Airway epithelial cell (primary cell): ENCODE data around the gene ZNF682. TPM values are rescaled to one million over a fixed set of nuclear protein-coding genes. Genes with fewer than 3 reads are reported as not detected.

Experiments
- total RNA-seq: library from RNA; depleted of rRNA; stranded (reverse); fragments of >200 nt; gene quantifications from 2 replicates; pipeline ENCODE4 v1.2.3, GENCODE V29; 2015

Gene ZNF682
- total RNA-seq, result 1.3 and 9.0 TPM in 2 replicates

DNA sequence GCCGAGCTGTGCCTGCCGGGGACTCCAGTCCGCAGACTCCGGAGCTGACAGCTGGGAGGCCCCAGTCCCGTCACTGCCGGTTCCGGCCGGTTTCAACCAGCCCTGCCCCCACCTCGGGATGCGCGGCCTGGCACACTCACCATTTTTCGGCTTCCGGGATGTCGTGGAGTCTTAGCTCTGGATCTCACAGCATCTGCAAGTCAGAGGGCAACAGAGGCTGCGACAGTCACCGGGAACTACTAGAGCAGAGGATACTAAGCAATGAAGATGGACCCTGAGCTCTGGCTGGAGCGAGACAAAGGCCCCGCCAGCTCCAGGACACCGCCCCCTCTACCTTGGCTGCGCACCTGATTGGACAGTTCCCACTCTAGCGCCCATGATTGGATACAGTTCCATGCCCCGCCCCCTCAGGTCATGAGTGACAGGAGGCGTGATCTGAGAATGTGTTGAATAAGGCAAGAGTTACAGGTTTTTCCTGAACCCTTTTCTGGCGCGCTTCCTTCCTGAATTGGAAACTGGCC, at the start of gene ZNF682:
ZNF682 (minus strand) TSS at position 303 of the 521 bp plus-strand sequence; CDS start at position 143, 160 bp downstream.

GRCh38 chr19:20077791-20078463, 38.6 kb upstream of the ZNF682 start, which contains the start of gene ZNF90:
TSS of gene ZNF90 (plus strand) at chr19:20078000. CDS start at chr19:20078133, 133 bp downstream.

Other genes starting within 250 kb of the ZNF682 start
- 10.8 and 12.4 TPM in 2 replicates for gene ZNF506, start 217.8 kb downstream of the ZNF682 start, total RNA-seq
- 2.3 and 2.7 TPM in 2 replicates for gene ZNF253, start 173.6 kb downstream of the ZNF682 start, total RNA-seq
- gene ZNF93, start 138.6 kb downstream of the ZNF682 start, total RNA-seq, result 2.2 and 3.2 TPM in 2 replicates
- gene ZNF90, start 38.5 kb upstream of the ZNF682 start, total RNA-seq, result 1.1 and 4.9 TPM in 2 replicates
- gene ZNF486, start 127.7 kb upstream of the ZNF682 start, total RNA-seq, result 3.6 and 7.3 TPM in 2 replicates